Measurements from ENCODE around the gene ZDHHC14. TPM values are rescaled to one million over a fixed set of nuclear protein-coding genes. Genes with fewer than 3 reads are reported as not detected.

Gene ZDHHC14
- total RNA-seq, 3 donors from 2014 or later: 9.1 to 10.5 (median 10.0) TPM

DNA sequence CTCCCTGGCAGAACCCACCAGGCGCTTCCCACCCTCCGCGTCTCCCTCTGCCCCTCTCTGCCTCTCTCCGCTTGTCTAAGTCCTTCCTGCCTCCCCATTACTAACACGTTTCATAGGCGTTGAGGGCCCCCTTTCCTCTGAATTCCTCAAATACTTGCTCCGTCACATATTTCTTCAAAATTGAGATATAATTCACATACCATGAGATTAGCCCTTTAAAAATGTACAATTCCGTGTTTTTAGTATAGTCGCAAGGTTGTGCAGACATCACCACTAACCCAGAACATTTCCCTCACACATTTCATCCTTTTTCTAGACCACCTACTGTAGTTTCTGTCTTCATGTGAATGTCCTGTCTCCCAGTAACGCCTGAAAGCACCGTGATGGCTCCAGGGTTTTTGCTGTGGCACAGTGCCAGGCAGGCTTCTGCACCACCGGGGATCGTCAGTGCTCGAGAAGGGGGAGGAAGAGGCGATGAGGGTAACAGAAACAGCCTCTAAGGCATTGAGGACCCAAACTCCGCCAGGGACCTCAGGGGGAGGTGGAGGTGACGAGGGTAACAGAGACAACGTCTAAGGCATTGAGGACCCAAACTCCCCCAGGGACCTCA, 300.2 kb downstream of the ZDHHC14 start:
- intact Hi-C loops (cut with DNase I, micrococcal nuclease): no loop called here
- ATAC-seq: no peak
- Histone ChIP-seq H3K9me3 (no peaks in the 10 kb centered on the region), H3K4me1 (ENCODE audit: low read depth) (no peaks in the 10 kb centered on the region), H3K4me3 (no peak overlapping the region), H3K36me3 (ENCODE audit: low read depth) (no peaks in the 10 kb centered on the region)
- TF ChIP-seq CTCF (IDR thresholded peaks at IDR 0.05): no peak
- DNase-seq: no peak

DNA sequence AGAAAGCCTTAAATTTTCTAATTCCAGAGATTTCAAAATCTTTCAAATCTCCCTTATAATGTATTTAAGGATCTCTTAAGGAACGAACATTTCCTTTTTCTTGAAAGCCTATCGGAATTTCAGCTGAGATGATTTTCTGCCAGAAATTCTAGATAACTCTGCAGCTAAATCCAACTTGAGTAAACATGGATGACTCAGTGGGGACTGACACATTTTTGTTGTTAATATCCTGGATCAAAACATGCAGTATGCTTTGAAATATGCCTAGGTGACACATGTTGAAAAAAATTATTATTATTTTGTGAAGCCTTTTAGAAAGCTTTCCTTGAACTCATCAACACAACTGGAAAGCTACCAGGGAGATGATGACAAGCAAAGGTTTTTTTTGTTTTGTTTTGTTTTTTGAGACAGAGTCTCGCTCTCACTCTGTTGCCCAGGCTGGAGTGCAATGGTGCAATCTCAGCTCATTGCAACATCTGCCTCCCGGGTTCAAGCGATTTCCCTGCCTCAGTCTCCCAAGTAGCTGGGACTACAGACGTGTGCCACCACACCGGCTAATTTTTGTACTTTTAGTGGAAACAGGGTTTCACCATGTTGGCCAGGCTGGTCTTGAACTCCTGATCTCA, 302.0 kb downstream of the ZDHHC14 start:
- H3K9me3 ChIP-seq: no peaks in the 10 kb centered on the region
- DNase-seq: no peak
- no peak overlapping the region for H3K4me3 ChIP-seq
- no peak for TF ChIP-seq CTCF (IDR thresholded peaks at IDR 0.05)
- no peaks in the 10 kb centered on the region for H3K4me1 ChIP-seq (ENCODE audit: low read depth)
- intact Hi-C loops (cut with DNase I, micrococcal nuclease): no loop called here
- no peak for ATAC-seq
- H3K36me3 ChIP-seq (ENCODE audit: low read depth): no peaks in the 10 kb centered on the region

DNA sequence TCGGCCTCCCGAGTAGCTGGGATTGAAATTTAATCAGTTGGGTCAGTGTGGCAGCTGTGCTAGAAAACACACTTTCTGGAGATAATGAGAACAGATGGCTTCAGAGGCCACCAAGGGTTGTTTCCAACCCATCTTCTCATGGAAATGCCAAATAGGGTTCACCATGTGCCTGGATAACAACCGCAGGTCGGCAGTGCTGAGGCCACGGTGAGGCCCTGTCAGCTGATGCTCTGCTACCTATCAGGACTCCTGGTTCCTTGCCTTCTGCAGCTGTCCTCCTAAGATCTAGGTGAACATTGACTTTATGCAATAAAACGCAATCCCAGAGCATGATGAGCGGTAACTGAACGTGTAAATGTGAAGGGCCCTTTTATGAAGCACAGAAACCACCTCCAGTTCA, 302.7 kb downstream of the ZDHHC14 start:
- no peak for DNase-seq
- intact Hi-C loops (cut with DNase I, micrococcal nuclease): no loop called here
- TF ChIP-seq CTCF (IDR thresholded peaks at IDR 0.05): no peak

DNA sequence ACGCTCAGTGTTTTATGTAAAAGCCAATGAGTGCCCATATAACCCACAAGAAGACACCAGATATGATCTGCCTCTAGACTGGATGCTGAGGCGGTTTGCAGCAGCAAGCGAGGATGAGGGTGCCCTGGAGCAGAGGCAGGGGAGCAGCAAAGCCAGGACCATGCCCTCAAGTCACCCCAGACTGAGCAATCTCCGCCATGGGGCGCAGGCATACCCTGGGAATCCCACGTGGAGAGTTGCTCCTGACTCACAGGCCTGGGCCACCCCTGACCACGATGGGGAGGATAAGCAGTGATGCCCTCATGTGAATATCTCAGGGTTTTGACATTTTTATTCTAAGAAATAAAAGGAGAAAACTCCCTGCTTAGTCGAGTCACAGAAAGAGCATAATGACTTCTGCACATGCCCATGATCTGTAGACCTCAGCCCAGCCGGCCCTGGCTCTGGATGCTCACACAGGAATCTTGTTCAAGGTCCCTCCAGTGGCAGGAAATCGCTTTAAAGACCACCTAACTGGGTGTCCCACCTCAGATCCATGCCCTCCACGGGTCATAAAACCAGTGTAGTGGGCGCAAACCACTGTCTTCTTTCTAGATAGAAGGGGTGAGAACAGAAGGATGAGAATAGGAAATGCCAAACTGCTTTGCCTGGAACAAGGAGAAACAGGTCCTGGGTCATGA, 303.8 kb downstream of the ZDHHC14 start:
- Histone ChIP-seq H3K9me3 (no peaks in the 10 kb centered on the region), H3K4me3 (no peak overlapping the region), H3K4me1 (ENCODE audit: low read depth) (peaks cover 5% of the 10 kb centered on the region), H3K36me3 (ENCODE audit: low read depth) (no peaks in the 10 kb centered on the region)
- ATAC-seq (no peak), DNase-seq (no peak)
- no peak for TF ChIP-seq CTCF (IDR thresholded peaks at IDR 0.05)
- intact Hi-C loops (cut with DNase I, micrococcal nuclease): no loop called here

More for the DNA sequence above, 302.7 kb downstream of the ZDHHC14 start:
- Histone ChIP-seq H3K4me3 (no peak overlapping the region), H3K4me1 (ENCODE audit: low read depth) (peaks cover 2% of the 10 kb centered on the region), H3K9me3 (no peaks in the 10 kb centered on the region), H3K36me3 (ENCODE audit: low read depth) (no peaks in the 10 kb centered on the region)
- ATAC-seq: no peak

DNA sequence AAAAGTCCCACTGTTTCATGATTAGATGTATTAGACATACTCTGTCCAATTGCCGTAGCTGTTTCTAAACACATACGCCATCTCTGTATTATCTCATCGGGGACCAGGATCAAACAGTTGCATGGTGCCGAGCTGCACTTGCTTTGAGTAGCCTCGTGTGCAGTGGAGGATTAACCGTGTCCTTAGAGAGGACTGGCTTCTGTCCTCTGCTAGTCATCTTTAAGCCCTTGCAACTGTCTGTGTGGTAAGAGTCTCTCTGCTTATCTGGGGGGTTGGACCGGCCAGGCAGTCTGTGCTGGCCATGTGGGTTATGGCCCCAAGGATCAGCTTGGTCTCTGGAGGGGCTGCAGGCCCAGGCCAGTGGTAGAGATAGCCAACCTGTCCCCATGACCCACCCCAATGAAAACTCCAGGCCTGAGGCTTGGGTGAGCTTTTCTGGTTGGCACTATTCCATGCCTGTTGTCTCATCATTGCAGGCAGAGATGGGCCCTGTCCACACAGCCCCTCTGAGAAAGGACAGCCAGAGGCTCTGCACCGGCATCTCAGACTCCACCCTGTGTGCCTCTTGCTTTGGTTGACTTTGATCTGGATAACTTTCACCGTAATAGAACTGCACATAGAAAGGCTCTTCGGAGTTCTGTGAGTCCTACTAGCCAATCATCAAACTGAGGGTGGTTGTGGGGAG, 304.7 kb downstream of the ZDHHC14 start:
- peaks cover 5% of the 10 kb centered on the region for H3K4me1 ChIP-seq (ENCODE audit: low read depth)
- intact Hi-C loops (cut with DNase I, micrococcal nuclease): no loop called here
- no peak for ATAC-seq

More for the DNA sequence above, 304.7 kb downstream of the ZDHHC14 start:
- Histone ChIP-seq H3K4me3 (no peak overlapping the region), H3K36me3 (ENCODE audit: low read depth) (no peaks in the 10 kb centered on the region), H3K9me3 (no peaks in the 10 kb centered on the region)
- TF ChIP-seq CTCF (IDR thresholded peaks at IDR 0.05): no peak
- no peak for DNase-seq
